Smooth muscle cell (in vitro differentiated cells): ENCODE measurements around the gene COPS3. TPM values are rescaled to one million over a fixed set of nuclear protein-coding genes. Genes with fewer than 3 reads are reported as not detected.

Experiments used
- DNase-seq: peaks from one replicate; lab custom pipeline; 2025; ENCODE audit not compliant: unreplicated experiment; lab: John Stamatoyannopoulos, UW
- H2AFZ ChIP-seq: fragments of 200-600 bp; sonication (generic); 2 replicates; pipeline ENCODE4 v1.6.0; 2016; ENCODE audit warnings: antibody characterized with exemption, low read depth, mild to moderate bottlenecking
- H3F3A ChIP-seq: fragments of 200-600 bp; sonication (generic); 2 replicates; pipeline ENCODE4 v1.6.0; 2017; ENCODE audit warnings: antibody characterized with exemption, low read depth
- H3K27ac ChIP-seq: fragments of 200-600 bp; sonication (generic); 2 replicates; pipeline ENCODE4 v1.5.1; 2016; ENCODE audit warnings: low read depth, mild to moderate bottlenecking
- H3K27me3 ChIP-seq: fragments of 200-600 bp; sonication (generic); 2 replicates; pipeline ENCODE4 v1.6.1; 2016; ENCODE audit warnings: low read depth, mild to moderate bottlenecking
- H3K36me3 ChIP-seq: fragments of 200-600 bp; sonication (generic); 2 replicates; pipeline ENCODE4 v1.5.1; 2016; ENCODE audit warnings: low read depth
- H3K4me1 ChIP-seq: fragments of 200-600 bp; sonication (generic); 2 replicates; pipeline ENCODE4 v1.5.1; 2016; ENCODE audit warnings: low read depth
- H3K4me2 ChIP-seq: fragments of 200-600 bp; sonication (generic); 2 replicates; pipeline ENCODE4 v1.6.0; 2016; ENCODE audit warnings: mild to moderate bottlenecking
- H3K4me3 ChIP-seq: fragments of 200-600 bp; sonication (generic); 2 replicates; pipeline ENCODE4 v1.5.1; 2016; ENCODE audit warnings: mild to moderate bottlenecking
- H3K79me2 ChIP-seq: fragments of 200-600 bp; sonication (generic); 2 replicates; pipeline ENCODE4 v1.6.0; 2016; ENCODE audit warnings: low read depth, mild to moderate bottlenecking
- H3K9ac ChIP-seq: fragments of 200-600 bp; sonication (generic); 2 replicates; pipeline ENCODE4 v1.6.0; 2016; ENCODE audit warnings: low read depth
- H3K9me3 ChIP-seq: fragments of 200-600 bp; sonication (generic); replicated peaks from 2 replicates; pipeline ENCODE4 v1.5.1; 2016; ENCODE audit warnings: low read depth
- H4K20me1 ChIP-seq: fragments of 200-600 bp; sonication (generic); 2 replicates; pipeline ENCODE4 v1.6.0; 2016; ENCODE audit warnings: low read depth
- WGBS: methylation state at CpG from one replicate; pipeline ENCODE4 v1.1.7; 2016; ENCODE audit warnings: low lambda C conversion rate; 5-methylcytosine and 5-hydroxymethylcytosine counted together
- polyA plus RNA-seq: library from polyadenylated mRNA; unstranded; fragments of >200 nt; fragmentation: Nextera tagmentation; extraction: Ambion mirVana; gene quantifications from 2 replicates; pipeline ENCODE4 v1.2.1, GENCODE V29; 2016
- total RNA-seq: library from RNA; depleted of rRNA; stranded (reverse); fragments of >200 nt; gene quantifications from 2 replicates; pipeline ENCODE4 v1.2.3, GENCODE V29; 2014
- TF ChIP-seq, protein P1 (sequence below): fragments of 200-600 bp; sonication (generic); IDR thresholded peaks from 2 replicates; pipeline ENCODE4 v1.5.1; 2017; ENCODE audit warnings: borderline replicate concordance, mild to moderate bottlenecking, antibody characterized with exemption; ENCODE audit not compliant: insufficient read depth, poor library complexity, severe bottlenecking

The COPS3 gene
- total and polyA plus RNA-seq, 2 experiments from 2014 or later, result 68.3 to 77.0 TPM

DNA sequence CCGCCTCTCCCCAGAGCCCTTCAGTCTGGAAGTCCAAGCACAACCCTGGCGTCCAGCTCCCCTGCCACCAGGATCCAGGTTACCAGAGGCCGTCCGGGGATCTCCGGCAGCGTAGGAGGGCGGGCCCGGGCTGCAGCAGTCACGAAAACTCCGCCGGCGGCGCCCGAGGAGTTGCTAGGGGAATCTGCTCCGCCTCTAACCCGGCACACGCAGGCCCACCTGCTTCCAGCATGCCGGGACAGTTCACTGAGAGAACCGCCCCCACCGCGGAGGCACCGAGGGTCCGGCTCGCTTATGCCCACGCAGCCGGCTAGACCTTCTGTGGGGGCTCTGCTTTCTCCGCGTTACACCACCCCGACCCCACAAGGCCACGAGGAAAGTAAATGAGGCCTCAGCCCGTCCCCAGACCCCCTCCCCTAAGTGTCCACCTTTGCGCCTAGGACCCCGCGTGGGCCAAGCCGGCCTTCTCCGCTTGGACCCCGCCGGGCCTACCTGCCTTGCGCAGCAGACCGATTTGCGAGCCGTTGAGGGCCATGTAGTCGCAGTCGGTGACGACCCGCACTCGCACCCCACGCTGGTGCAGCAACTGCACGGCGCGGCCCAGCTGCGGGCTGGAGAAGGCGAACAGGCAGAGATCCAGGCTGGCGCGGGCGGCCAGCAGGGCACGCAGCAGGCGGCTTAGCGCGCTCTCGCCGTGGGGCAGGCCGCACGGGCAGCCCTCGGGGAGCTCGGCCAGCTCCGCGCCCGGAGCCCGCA lies 75.5 kb downstream of the COPS3 start:
- no peaks in the 10 kb centered on the region for H3K9me3 ChIP-seq
- 97% methylated on average over 59 of the region's 70 CpGs for WGBS

DNA sequence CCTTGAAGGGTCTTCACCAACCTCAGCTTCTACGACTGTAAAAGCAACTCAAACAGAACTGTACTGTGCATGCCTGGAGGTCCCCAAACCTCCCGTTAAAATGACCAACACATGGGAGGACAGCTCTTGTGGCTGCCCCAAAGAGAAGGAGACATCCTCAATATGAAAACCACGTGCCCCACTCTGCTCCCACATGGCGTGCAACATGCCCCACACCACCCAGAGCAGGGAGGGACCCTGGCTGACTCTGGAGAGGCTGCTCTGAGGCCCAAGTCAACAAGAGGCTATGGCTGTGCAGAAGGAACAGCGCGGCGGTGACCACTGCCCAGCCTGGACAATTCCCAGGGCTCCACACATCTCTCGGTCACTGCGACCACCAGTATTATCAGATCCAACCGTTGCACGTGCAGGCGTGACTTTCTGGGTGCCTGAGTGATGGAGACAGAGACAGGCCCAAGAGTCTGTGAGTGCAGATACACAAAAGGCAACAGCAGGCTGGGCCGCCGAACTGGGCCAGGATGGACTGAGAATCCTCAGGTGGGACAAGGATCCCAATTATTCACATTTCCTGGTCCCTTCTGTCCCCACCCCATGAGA lies 76.3 kb downstream of the COPS3 start:
- Histone ChIP-seq H3K4me1 (no peaks in the 10 kb centered on the region), H3K4me2 (no peak overlapping the region), H3K27me3 (no peaks in the 10 kb centered on the region), H3K36me3 (no peaks in the 10 kb centered on the region), H3K79me2 (no peaks in the 10 kb centered on the region), H4K20me1 (no peaks in the 10 kb centered on the region), H3K4me3 (no peak overlapping the region), H3F3A (no peaks in the 10 kb centered on the region), H3K27ac (no peak overlapping the region), H3K9ac (no peak overlapping the region), H3K9me3 (no peaks in the 10 kb centered on the region), H2AFZ (no peak overlapping the region)
- DNase-seq, result no peak
- TF ChIP-seq, protein P1, sequence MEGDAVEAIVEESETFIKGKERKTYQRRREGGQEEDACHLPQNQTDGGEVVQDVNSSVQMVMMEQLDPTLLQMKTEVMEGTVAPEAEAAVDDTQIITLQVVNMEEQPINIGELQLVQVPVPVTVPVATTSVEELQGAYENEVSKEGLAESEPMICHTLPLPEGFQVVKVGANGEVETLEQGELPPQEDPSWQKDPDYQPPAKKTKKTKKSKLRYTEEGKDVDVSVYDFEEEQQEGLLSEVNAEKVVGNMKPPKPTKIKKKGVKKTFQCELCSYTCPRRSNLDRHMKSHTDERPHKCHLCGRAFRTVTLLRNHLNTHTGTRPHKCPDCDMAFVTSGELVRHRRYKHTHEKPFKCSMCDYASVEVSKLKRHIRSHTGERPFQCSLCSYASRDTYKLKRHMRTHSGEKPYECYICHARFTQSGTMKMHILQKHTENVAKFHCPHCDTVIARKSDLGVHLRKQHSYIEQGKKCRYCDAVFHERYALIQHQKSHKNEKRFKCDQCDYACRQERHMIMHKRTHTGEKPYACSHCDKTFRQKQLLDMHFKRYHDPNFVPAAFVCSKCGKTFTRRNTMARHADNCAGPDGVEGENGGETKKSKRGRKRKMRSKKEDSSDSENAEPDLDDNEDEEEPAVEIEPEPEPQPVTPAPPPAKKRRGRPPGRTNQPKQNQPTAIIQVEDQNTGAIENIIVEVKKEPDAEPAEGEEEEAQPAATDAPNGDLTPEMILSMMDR, result no peak
- WGBS, result 98% methylated on average over 14 of the region's 14 CpGs

More for the DNA sequence above, 75.5 kb downstream of the COPS3 start:
- Histone ChIP-seq H3K4me1 (no peaks in the 10 kb centered on the region), H3K27me3 (no peaks in the 10 kb centered on the region), H3K36me3 (no peaks in the 10 kb centered on the region), H3F3A (no peaks in the 10 kb centered on the region), H4K20me1 (no peaks in the 10 kb centered on the region), H3K79me2 (no peaks in the 10 kb centered on the region), H3K4me3 (no peak overlapping the region), H3K9ac (no peak overlapping the region), H3K27ac (no peak overlapping the region), H2AFZ (no peak overlapping the region), H3K4me2 (no peak overlapping the region)
- TF ChIP-seq, protein P1, result no peak
- DNase-seq, result no peak

DNA sequence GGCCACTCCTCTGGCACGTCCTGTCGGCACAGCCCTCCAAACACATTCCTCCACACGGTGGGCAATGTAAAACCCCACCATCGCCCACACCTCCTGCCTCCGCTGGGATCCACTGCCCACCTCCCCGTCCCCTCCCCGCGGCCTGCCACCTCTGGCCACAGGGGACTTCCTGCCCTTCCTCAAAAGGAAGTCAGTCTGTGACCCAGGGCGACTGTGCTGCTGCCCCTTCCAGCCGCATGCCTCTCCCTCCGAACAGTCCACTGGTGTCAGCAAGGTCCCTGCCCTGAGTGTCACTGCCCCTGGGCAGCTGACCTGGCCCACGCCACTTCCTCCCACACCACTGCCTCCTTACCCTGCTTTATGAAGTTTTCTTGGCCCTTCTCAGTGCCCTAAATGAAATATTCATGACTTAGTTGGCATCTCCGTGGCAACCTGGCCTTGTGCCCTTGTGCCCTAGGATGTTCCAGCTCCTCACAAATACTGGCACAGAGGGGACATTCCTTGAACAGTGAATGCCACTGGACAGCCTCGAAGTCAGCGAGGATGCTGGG lies 76.9 kb downstream of the COPS3 start:
- DNase-seq, result no peak
- H3K9ac ChIP-seq, result no peak overlapping the region
- H3K27me3 ChIP-seq, result no peaks in the 10 kb centered on the region
- no peak overlapping the region for H2AFZ ChIP-seq
- H3K4me1 ChIP-seq, result no peaks in the 10 kb centered on the region
- no peak overlapping the region for H3K27ac ChIP-seq
- TF ChIP-seq, protein P1, result no peak
- H4K20me1 ChIP-seq, result no peaks in the 10 kb centered on the region
- no peaks in the 10 kb centered on the region for H3K36me3 ChIP-seq
- no peaks in the 10 kb centered on the region for H3K79me2 ChIP-seq
- no peaks in the 10 kb centered on the region for H3F3A ChIP-seq
- WGBS, result 84% methylated on average over 10 of the region's 15 CpGs
- H3K4me2 ChIP-seq, result no peak overlapping the region
- no peaks in the 10 kb centered on the region for H3K9me3 ChIP-seq
- H3K4me3 ChIP-seq, result no peak overlapping the region
